HepG2 (cell line): ENCODE results near the gene PIANP. TPM values are rescaled to one million over a fixed set of nuclear protein-coding genes. Genes with fewer than 3 reads are reported as not detected.

Source experiments
- ATAC-seq: fragments of 200-7000 bp; cut with Tn5 transposase; 3 replicates; pipeline ENCODE4 v1.9.1; 2020; ENCODE audit warnings: mild to moderate bottlenecking, moderate library complexity
- BruUV-seq: library from RNA; stranded (reverse); fragments of 400-500 nt; replicated peaks from 2 replicates; lab custom pipeline; 2021; lab: Mats Ljungman, UMichigan
- CTCF ChIA-PET: fragments of 300-600 bp; formaldehyde crosslinking; extraction: SDS; loops from one replicate; lab custom pipeline; 2021; ENCODE audit warnings: low total read pairs, inconsistent platforms, low intra/inter-chr PET ratio; lab: Yijun Ruan, JAX
- POLR2A ChIA-PET: fragments of 350-600 bp; sonication (Branson Sonifier 250); formaldehyde crosslinking; loops from one replicate; lab custom pipeline; 2020; ENCODE audit warnings: antibody characterized with exemption, inconsistent platforms; lab: Yijun Ruan, JAX
- DNase-seq: peaks from one replicate; pipeline ENCODE4 v3.0.0-alpha.2; 2015; ENCODE audit warnings: low spot score
- FAIRE-seq: peaks from 3 replicates; lab custom pipeline; 2011; peaks lifted over from hg19 to GRCh38; lab: Jason Lieb, UNC
- H2AFZ ChIP-seq: one replicate; pipeline ENCODE4 v1.6.1; 2011; ENCODE audit warnings: low read length, inconsistent platforms
- H3K27ac ChIP-seq: fragments of 300-600 bp; 3 replicates; pipeline ENCODE4 v1.8.0; 2011; ENCODE audit warnings: mixed run types, mild to moderate bottlenecking, mixed read lengths, low read length, inconsistent platforms; ENCODE audit not compliant: insufficient read depth; ENCODE audit errors: extremely low read length
- H3K27me3 ChIP-seq, 2 experiments: fragments of 200-600 bp in 1 of 2; 2 replicates in 1 of 2; 3 replicates in 1 of 2; pipeline versions ENCODE4 v1.6.0 to v1.8.0; 2011; ENCODE audit warnings: low read length in 2 of 2, mild to moderate bottlenecking in 2 of 2, moderate library complexity in 2 of 2, inconsistent platforms in 1 of 2; ENCODE audit not compliant: insufficient read depth in 2 of 2, control insufficient read depth in 1 of 2
- H3K36me3 ChIP-seq, 2 experiments: fragments of 200-600 bp in 1 of 2; replicated peaks in 1 of 2; 2 replicates in 1 of 2; 3 replicates in 1 of 2; pipeline versions ENCODE4 v1.5.1 to v1.8.0; 2011; ENCODE audit warnings: low read length in 2 of 2, inconsistent platforms in 1 of 2; ENCODE audit not compliant: insufficient read depth in 2 of 2, control insufficient read depth in 1 of 2
- H3K4me1 ChIP-seq: 2 replicates; pipeline ENCODE4 v1.5.1; 2012; ENCODE audit warnings: low read length, inconsistent platforms; ENCODE audit not compliant: insufficient read depth
- H3K4me2 ChIP-seq: 2 replicates; pipeline ENCODE4 v1.6.0; 2011; ENCODE audit warnings: low read depth, low read length, inconsistent platforms
- H3K4me3 ChIP-seq, 3 experiments: fragments of 200-600 bp in 1 of 3; sonication (generic), shearing (Covaris generic) in 1 of 3; replicated peaks in 1 of 3; 2 replicates each; pipeline ENCODE4 v1.5.1; 2011 to 2016; ENCODE audit warnings: low read length in 3 of 3, inconsistent platforms in 2 of 3, low read depth in 2 of 3, mild to moderate bottlenecking in 2 of 3, control low read depth in 1 of 3, mixed read lengths in 1 of 3; ENCODE audit not compliant: insufficient read depth in 1 of 3
- H3K79me2 ChIP-seq: one replicate; pipeline ENCODE4 v1.6.1; 2011; ENCODE audit warnings: low read length, inconsistent platforms; ENCODE audit not compliant: insufficient read depth
- H3K9ac ChIP-seq: 2 replicates; pipeline ENCODE4 v1.6.0; 2011; ENCODE audit warnings: mild to moderate bottlenecking, low read depth, low read length, inconsistent platforms; ENCODE audit not compliant: insufficient read depth
- H3K9me3 ChIP-seq: 2 replicates; pipeline ENCODE4 v1.5.1; 2012; ENCODE audit warnings: mild to moderate bottlenecking, low read length
- H4K20me1 ChIP-seq: 2 replicates; pipeline ENCODE4 v1.6.0; 2011; ENCODE audit warnings: inconsistent platforms, mild to moderate bottlenecking, low read length, moderate library complexity; ENCODE audit not compliant: insufficient read depth
- BORCS8-MEF2B ChIP-seq: sonication (generic); formaldehyde crosslinking; IDR thresholded peaks from 2 replicates; pipeline ENCODE4 v1.8.0; 2022; ENCODE audit warnings: mild to moderate bottlenecking, missing genetic modification reagents
- NFYB ChIP-seq: sonication (generic); formaldehyde crosslinking; IDR thresholded peaks from 2 replicates; pipeline ENCODE4 v1.4.0; 2020; ENCODE audit warnings: missing genetic modification reagents
- NFYC ChIP-seq: IDR thresholded peaks from 2 replicates; pipeline ENCODE4 v1.6.1; 2016; ENCODE audit warnings: missing genetic modification reagents, missing compliant biosample characterization
- PLRG1 ChIP-seq: fragments of 450-650 bp; conservative IDR thresholded peaks from 2 replicates; pipeline ENCODE4 v1.6.1; 2016
- POLR2A ChIP-seq, 2 experiments: IDR thresholded peaks; 2 replicates each; pipeline ENCODE4 v1.6.1; 2011; ENCODE audit warnings: low read depth in 2 of 2, low read length in 2 of 2, mild to moderate bottlenecking in 1 of 2, moderate library complexity in 1 of 2; ENCODE audit not compliant: insufficient read depth in 1 of 2
- POLR2AphosphoS5 ChIP-seq: IDR thresholded peaks from 2 replicates; pipeline ENCODE4 v1.6.1; 2012; ENCODE audit warnings: low read depth, low read length
- RCOR2 ChIP-seq: IDR thresholded peaks from 2 replicates; pipeline ENCODE4 v1.6.1; 2016; ENCODE audit warnings: missing biosample characterization, missing genetic modification reagents
- RXRA ChIP-seq: sonication (generic); formaldehyde crosslinking; IDR thresholded peaks from 2 replicates; pipeline ENCODE4 v1.5.1; 2020; ENCODE audit warnings: missing genetic modification reagents
- ZNF891 ChIP-seq: sonication (generic); formaldehyde crosslinking; IDR thresholded peaks from 2 replicates; pipeline ENCODE4 v1.5.0; 2020; ENCODE audit warnings: mild to moderate bottlenecking, missing genetic modification reagents
- WGBS: methylation state at CpG from one replicate; pipeline ENCODE4 v1.1.6; 2017; ENCODE audit warnings: low lambda C conversion rate; 5-methylcytosine and 5-hydroxymethylcytosine counted together
- in situ Hi-C: cut with HindIII; loops from 2 replicates; pipeline ENCODE4 v1.10.0; 2017; ENCODE audit warnings: low pct_unique_long_range_greater_than_20kb; ENCODE audit not compliant: extremely low pct_ligation_motif_present
- intact Hi-C: fragments of 100-400 bp; cut with micrococcal nuclease; formaldehyde crosslinking; loops from one replicate; pipeline ENCODE4 v1.10.0; 2022; ENCODE audit not compliant: unreplicated experiment
- polyA plus RNA-seq, 8 experiments: library from polyadenylated mRNA; depleted of rRNA in 3 of 8; stranded (reverse) in 7 of 8; unstranded in 1 of 8; fragments of >200 nt; fragmentation: Illumina TruSeq in 4 of 8; extraction: Trizol in 4 of 8; gene quantifications; 2 replicates each; pipeline versions ENCODE4 v1.2.1 to v1.2.3, GENCODE V29; 2011 to 2016; ENCODE audit warnings: low read depth in 4 of 8, missing spikeins in 1 of 8, mixed read lengths in 1 of 8; ENCODE audit not compliant: insufficient read depth in 1 of 8
- total RNA-seq, 5 experiments: library from RNA; depleted of rRNA; stranded (reverse); fragments of >200 nt; fragmentation: Illumina TruSeq; extraction: Trizol; gene quantifications; 2 replicates each; pipeline ENCODE4 v1.2.3, GENCODE V29; 2016; ENCODE audit warnings: low read depth in 1 of 5

Gene PIANP
- total and polyA plus RNA-seq, 2 of the 13 experiments (the other 11 are each of a cell fraction or from before 2014, with no cell fraction given) = not detected

DNA sequence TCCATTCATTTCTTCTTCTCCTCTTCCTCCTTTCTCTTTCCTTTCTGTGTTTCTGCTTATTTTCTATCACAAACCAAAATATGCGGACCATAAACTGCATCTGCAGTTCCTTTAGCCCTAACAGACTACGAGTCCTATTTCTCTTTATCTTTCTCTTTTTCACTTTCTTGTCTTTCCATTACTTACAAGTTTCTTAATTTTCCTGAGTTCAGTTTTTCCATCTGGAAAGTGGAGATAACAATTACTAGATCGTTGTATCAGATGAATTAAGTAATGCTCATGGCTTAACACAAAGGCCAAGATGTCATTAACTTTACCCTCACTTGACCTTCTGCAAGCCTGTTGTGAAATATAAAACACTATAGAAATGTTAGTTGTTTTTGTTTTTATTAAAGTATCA, 22.2 kb upstream of the PIANP start:
- H3K4me2 ChIP-seq = peak overlapping the region; percentile 83
- no peak overlapping the region for H3K27ac ChIP-seq
- in situ Hi-C loops = no loop called here
- ChIA-PET CTCF (no interaction called here), POLR2A (interaction anchor here (1.0 to 2.6 kb wide), 13 partner anchors 14 to 387 kb away, joined by 3 to 111 read pairs (median 9); partner anchors contain the start of genes CDCA3, MLF2, PTMS and USP5)
- TF ChIP-seq BORCS8-MEF2B (no peak), RCOR2 (CRISPR knock-in tag) (no peak)
- H3K79me2 ChIP-seq = peaks cover 3% of the 10 kb centered on the region
- intact Hi-C loops = no loop called here
- ATAC-seq (no peak), DNase-seq (no peak), FAIRE-seq (no peak)
- H3K9me3 ChIP-seq = no peaks in the 10 kb centered on the region
- 65% methylated on average over 3 of the region's 3 CpGs for WGBS
- no peak overlapping the region for H2AFZ ChIP-seq
- H3K4me1 ChIP-seq = peaks cover 31% of the 10 kb centered on the region
- H3K9ac ChIP-seq = peak overlapping the region; percentile 85; the same call in 1 of the 2 replicates
- H3K27me3 ChIP-seq = no peaks in the 10 kb centered on the region
- H3K36me3 ChIP-seq = peaks cover 0 to under 1% of the 10 kb centered on the region in 2 experiments; a peak in 1 of 5 replicates
- BruUV-seq = no TSS peak
- H4K20me1 ChIP-seq = no peaks in the 10 kb centered on the region
- peak overlapping the region in 2 of 3 experiments; percentile 74 to 93; a peak in 3 of 6 replicates for H3K4me3 ChIP-seq

GRCh38 chr12:6716874-6717437, 16.3 kb upstream of the PIANP start:
- Histone ChIP-seq H3K27ac (no peak overlapping the region), H3K9ac (no peak overlapping the region), H3K9me3 (no peaks in the 10 kb centered on the region), H3K4me1 (peaks cover 13% of the 10 kb centered on the region), H3K79me2 (no peaks in the 10 kb centered on the region), H4K20me1 (no peaks in the 10 kb centered on the region), H2AFZ (no peak overlapping the region), H3K36me3 (no peaks in the 10 kb centered on the region), H3K4me3 (no peak overlapping the region), H3K27me3 (no peaks in the 10 kb centered on the region), H3K4me2 (peak overlapping the region; percentile 35; the same call in 1 of the 2 replicates)
- BruUV-seq = TSS peak; percentile 99
- TF ChIP-seq NFYB (CRISPR knock-in tag) = peak; percentile 75
- TF ChIP-seq NFYC = peak; percentile 69
- TF ChIP-seq POLR2A (IDR thresholded peaks at IDR 0.05; ENCODE audit: insufficient read depth in 1 of 2, low read depth in 2 of 2, low read length in 2 of 2) = peak; percentile 53 to 75; a peak in 2 of 4 replicates
- no peak for TF ChIP-seq ZNF891 (CRISPR knock-in tag)
- TF ChIP-seq PLRG1 = no peak
- no peak for TF ChIP-seq RXRA (CRISPR knock-in tag)
- peak; percentile 70 for TF ChIP-seq POLR2AphosphoS5
- peak; percentile 26; the same call in 1 of the 3 replicates for ATAC-seq
- no peak for DNase-seq
- in situ Hi-C loops (no loop called here), intact Hi-C loops (no loop called here)
- 50% methylated on average over 8 of the region's 10 CpGs for WGBS
- ChIA-PET CTCF (no interaction called here), POLR2A (interaction anchor here (1.0 to 2.3 kb wide), 3 partner anchors 28 to 183 kb away, joined by 3 to 12 read pairs (median 3); partner anchors contain the start of genes CDCA3, GAPDH, USP5 and ZNF384)
- no peak for FAIRE-seq
